ENCODE results near the gene ESRRA. TPM values are rescaled to one million over a fixed set of nuclear protein-coding genes. Genes with fewer than 3 reads are reported as not detected.

The ESRRA gene
- total and polyA plus RNA-seq, 2 of the 13 experiments (the other 11 are each of a cell fraction or from before 2014, with no cell fraction given), result 18.1 to 36.3 TPM

DNA sequence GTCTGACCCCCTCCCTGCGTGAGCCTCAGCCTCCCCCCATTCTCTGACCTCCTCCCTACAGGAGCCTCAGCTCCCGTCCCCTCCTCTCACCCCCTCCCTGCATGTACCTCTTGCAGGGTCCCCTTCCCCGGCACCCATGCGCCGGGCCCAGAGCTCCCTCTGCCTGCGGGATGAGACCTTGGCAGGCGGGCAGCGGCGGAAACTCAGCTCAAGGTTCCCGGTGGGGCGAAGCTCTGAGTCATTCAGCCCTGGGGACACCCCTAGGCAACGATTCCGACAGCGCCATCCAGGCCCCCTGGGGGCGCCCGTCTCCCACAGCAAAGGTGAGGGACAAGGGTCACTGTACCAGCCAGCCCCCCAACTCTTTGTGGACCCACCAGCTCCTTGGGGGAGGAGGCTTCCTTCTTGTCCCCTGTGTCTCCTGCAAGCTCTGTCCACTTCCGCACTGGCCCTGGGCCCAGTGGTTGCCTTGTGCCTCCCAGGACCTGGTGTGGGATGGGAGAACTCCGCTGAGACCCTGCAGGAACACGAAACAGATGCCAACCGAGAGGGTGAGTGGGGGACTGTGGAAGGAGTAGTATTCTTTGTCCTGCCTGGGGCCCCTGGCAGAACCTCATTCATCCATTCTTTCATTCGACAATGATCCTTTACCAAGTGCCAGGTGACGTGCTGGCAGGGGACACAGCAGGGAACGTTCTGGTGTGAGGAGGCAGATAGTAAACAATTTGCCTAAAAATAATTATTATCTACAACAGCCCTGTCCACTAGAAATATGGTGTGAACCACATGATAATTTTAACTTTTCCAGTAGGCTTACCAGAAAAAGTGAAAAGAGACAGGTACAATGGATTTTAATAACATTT, 50.0 kb downstream of the ESRRA start (continued):
- no peak for TF ChIP-seq KDM5A (IDR thresholded peaks at IDR 0.05; ENCODE audit: borderline replicate concordance, low read length)
- TF ChIP-seq ZNF562 (CRISPR knock-in tag; IDR thresholded peaks at IDR 0.05; ENCODE audit: borderline replicate concordance), result no peak
- no peak for TF ChIP-seq ARID2 (CRISPR knock-in tag; IDR thresholded peaks at IDR 0.05; ENCODE audit: borderline replicate concordance)
- TF ChIP-seq, protein P1, sequence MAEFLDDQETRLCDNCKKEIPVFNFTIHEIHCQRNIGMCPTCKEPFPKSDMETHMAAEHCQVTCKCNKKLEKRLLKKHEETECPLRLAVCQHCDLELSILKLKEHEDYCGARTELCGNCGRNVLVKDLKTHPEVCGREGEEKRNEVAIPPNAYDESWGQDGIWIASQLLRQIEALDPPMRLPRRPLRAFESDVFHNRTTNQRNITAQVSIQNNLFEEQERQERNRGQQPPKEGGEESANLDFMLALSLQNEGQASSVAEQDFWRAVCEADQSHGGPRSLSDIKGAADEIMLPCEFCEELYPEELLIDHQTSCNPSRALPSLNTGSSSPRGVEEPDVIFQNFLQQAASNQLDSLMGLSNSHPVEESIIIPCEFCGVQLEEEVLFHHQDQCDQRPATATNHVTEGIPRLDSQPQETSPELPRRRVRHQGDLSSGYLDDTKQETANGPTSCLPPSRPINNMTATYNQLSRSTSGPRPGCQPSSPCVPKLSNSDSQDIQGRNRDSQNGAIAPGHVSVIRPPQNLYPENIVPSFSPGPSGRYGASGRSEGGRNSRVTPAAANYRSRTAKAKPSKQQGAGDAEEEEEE (CRISPR knock-in tag; IDR thresholded peaks at IDR 0.05; ENCODE audit: borderline replicate concordance), result no peak; the same call in 1 of the 2 replicates
- no peak for TF ChIP-seq ZNF766 (CRISPR knock-in tag; IDR thresholded peaks at IDR 0.05; ENCODE audit: borderline replicate concordance)
- TF ChIP-seq KDM6A (CRISPR knock-in tag; IDR thresholded peaks at IDR 0.05; ENCODE audit: low read depth), result 0 out of 2 replicates have a peak, but pooled peaks have one; percentile 15
- TF ChIP-seq, protein P2, sequence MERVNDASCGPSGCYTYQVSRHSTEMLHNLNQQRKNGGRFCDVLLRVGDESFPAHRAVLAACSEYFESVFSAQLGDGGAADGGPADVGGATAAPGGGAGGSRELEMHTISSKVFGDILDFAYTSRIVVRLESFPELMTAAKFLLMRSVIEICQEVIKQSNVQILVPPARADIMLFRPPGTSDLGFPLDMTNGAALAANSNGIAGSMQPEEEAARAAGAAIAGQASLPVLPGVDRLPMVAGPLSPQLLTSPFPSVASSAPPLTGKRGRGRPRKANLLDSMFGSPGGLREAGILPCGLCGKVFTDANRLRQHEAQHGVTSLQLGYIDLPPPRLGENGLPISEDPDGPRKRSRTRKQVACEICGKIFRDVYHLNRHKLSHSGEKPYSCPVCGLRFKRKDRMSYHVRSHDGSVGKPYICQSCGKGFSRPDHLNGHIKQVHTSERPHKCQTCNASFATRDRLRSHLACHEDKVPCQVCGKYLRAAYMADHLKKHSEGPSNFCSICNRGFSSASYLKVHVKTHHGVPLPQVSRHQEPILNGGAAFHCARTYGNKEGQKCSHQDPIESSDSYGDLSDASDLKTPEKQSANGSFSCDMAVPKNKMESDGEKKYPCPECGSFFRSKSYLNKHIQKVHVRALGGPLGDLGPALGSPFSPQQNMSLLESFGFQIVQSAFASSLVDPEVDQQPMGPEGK (CRISPR knock-in tag; IDR thresholded peaks at IDR 0.05), result peak; percentile 84
- no peak for TF ChIP-seq FOXA1 (IDR thresholded peaks at IDR 0.05)
- TF ChIP-seq FOXA1 (CRISPR knock-in tag; IDR thresholded peaks at IDR 0.05), result no peak
- TF ChIP-seq, protein P3, sequence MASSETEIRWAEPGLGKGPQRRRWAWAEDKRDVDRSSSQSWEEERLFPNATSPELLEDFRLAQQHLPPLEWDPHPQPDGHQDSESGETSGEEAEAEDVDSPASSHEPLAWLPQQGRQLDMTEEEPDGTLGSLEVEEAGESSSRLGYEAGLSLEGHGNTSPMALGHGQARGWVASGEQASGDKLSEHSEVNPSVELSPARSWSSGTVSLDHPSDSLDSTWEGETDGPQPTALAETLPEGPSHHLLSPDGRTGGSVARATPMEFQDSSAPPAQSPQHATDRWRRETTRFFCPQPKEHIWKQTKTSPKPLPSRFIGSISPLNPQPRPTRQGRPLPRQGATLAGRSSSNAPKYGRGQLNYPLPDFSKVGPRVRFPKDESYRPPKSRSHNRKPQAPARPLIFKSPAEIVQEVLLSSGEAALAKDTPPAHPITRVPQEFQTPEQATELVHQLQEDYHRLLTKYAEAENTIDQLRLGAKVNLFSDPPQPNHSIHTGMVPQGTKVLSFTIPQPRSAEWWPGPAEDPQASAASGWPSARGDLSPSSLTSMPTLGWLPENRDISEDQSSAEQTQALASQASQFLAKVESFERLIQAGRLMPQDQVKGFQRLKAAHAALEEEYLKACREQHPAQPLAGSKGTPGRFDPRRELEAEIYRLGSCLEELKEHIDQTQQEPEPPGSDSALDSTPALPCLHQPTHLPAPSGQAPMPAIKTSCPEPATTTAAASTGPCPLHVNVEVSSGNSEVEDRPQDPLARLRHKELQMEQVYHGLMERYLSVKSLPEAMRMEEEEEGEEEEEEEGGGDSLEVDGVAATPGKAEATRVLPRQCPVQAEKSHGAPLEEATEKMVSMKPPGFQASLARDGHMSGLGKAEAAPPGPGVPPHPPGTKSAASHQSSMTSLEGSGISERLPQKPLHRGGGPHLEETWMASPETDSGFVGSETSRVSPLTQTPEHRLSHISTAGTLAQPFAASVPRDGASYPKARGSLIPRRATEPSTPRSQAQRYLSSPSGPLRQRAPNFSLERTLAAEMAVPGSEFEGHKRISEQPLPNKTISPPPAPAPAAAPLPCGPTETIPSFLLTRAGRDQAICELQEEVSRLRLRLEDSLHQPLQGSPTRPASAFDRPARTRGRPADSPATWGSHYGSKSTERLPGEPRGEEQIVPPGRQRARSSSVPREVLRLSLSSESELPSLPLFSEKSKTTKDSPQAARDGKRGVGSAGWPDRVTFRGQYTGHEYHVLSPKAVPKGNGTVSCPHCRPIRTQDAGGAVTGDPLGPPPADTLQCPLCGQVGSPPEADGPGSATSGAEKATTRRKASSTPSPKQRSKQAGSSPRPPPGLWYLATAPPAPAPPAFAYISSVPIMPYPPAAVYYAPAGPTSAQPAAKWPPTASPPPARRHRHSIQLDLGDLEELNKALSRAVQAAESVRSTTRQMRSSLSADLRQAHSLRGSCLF (CRISPR knock-in tag; IDR thresholded peaks at IDR 0.05; ENCODE audit: borderline replicate concordance), result no peak
- TF ChIP-seq, protein P4, sequence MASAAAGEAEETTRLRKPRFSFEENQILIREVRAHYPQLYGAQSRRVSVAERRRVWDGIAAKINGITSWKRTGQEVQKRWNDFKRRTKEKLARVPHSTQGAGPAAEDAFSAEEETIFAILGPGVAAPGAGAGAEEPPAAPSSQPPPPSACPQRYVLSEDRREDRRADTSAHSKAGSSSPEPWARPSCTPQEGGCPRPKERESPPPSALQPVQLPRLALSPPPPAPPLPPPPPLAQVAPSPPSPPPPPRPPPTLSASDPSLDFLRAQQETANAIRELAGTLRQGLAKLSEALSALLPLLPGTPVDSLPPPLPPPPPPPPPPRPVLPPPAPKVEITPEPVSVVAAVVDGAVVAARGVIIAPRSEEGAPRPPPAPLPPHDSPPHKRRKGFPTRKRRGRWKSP (CRISPR knock-in tag; IDR thresholded peaks at IDR 0.05), result peak; percentile 43; the same call in 1 of the 2 replicates
- TF ChIP-seq ZNF546 (CRISPR knock-in tag; conservative IDR thresholded peaks at IDR 0.05), result no peak
